Spinal cord (tissue), 10 donors: ENCODE data around the gene PLSCR3. TPM values are rescaled to one million over a fixed set of nuclear protein-coding genes. Genes with fewer than 3 reads are reported as not detected.
A peak's percentile ranks its signal among the peaks of the same experiment; 100 is the strongest.

Experiments
- DNase-seq, 6 donors: peaks; one replicate each; pipeline versions ENCODE4 v3.0.0 to v3.0.0-alpha.2; 2013 to 2015; ENCODE audit warnings: low spot score in 6 of 6, low read depth in 4 of 6
- H3K27ac ChIP-seq: one replicate; pipeline ENCODE4 v1.5.1; 2013; ENCODE audit warnings: low read depth, low read length, control low read depth
- H3K27me3 ChIP-seq: one replicate; pipeline ENCODE4 v1.6.1; 2013; ENCODE audit warnings: low read length; ENCODE audit not compliant: control insufficient read depth, insufficient read depth
- H3K36me3 ChIP-seq: one replicate; pipeline ENCODE4 v1.6.1; 2013; ENCODE audit warnings: low read length; ENCODE audit not compliant: control insufficient read depth, insufficient read depth
- H3K4me1 ChIP-seq: one replicate; pipeline ENCODE4 v1.6.1; 2013; ENCODE audit warnings: low read length; ENCODE audit not compliant: control insufficient read depth, insufficient read depth
- H3K4me3 ChIP-seq: one replicate; pipeline ENCODE4 v1.5.1; 2013; ENCODE audit warnings: low read depth, low read length, control low read depth
- H3K9me3 ChIP-seq: one replicate; pipeline ENCODE4 v1.6.1; 2013; ENCODE audit warnings: low read length; ENCODE audit not compliant: control insufficient read depth, insufficient read depth
- WGBS: methylation state at CpG from one replicate; pipeline ENCODE4 v1.1.5; 2013; ENCODE audit warnings: missing lambda C conversion rate; ENCODE audit not compliant: insufficient coverage; 5-methylcytosine and 5-hydroxymethylcytosine counted together
- polyA plus RNA-seq, 2 donors: library from polyadenylated mRNA; unstranded; fragments of 120-200 nt; gene quantifications; one replicate each; pipeline ENCODE4 v1.2.1, GENCODE V29; 2013; ENCODE audit not compliant: insufficient read length in 2 of 2
- total RNA-seq, 2 donors: library from RNA; depleted of rRNA in 1 of 2; stranded (reverse); fragments of 120-200 nt in 1 of 2; fragments of >200 nt in 1 of 2; gene quantifications; one replicate each; pipeline versions ENCODE4 v1.2.3 to v1.2.4, GENCODE V29; 2013 to 2014
- donor health status: healthy.

The PLSCR3 gene
- total and polyA plus RNA-seq, 4 donors: 8.0 to 38.8 (median 25.5) TPM

DNA sequence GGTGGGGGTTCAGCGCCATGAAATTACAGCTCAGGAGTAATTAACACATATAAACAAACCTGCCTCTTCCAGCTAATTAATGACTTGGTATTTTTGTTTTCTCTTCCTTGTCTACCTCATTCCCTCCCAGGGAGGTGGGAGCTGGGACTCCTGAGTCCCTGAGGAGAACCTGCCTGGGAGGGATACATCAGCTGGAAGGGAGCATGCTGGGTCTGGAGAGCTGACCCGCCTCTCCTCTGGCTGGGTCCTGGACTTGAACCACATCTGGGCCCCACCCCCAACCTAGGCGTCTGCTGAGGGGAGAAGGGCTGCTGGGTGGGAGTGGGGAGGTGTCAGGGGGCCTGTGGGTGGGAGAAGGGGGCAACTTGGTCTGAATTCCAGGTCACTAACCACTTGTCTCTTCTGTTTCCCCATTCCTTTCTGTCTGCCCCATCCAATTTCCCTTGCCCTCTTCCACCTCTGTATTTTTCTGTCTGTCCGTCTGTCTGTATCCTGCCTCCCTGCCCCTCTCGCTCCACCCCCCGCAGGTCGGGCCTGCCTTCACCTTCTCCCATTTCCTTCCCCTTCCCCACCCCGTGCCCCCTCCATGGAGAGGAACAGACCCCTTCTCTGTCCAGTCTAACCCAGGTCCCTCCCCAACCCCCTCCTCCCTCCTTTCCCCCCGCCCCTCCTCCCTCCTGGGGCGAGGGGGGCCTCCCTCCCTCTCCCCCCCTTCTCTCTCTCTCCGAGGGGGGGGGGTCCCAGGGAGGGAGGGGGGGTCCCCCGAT lies 13.3 kb upstream of the PLSCR3 start, which contains the start of gene NLGN2:
Gene NLGN2 (plus strand): TSS at position 361 of the 767 bp plus-strand sequence. CDS start 411 bp downstream, outside the sequence.
- 44% methylated on average over 4 of the region's 12 CpGs for whole genome bisulfite sequencing
- Histone ChIP-seq H3K4me1 (peaks cover 38% of the 10 kb centered on the region), H3K9me3 (no peaks in the 10 kb centered on the region), H3K27me3 (no peaks in the 10 kb centered on the region), H3K27ac (no peak within 1 kb of the TSS), H3K4me3 (peak within 1 kb of the TSS; percentile 18), H3K36me3 (peaks cover 41% of the 10 kb centered on the region)
- DNase-seq: no peak

DNA sequence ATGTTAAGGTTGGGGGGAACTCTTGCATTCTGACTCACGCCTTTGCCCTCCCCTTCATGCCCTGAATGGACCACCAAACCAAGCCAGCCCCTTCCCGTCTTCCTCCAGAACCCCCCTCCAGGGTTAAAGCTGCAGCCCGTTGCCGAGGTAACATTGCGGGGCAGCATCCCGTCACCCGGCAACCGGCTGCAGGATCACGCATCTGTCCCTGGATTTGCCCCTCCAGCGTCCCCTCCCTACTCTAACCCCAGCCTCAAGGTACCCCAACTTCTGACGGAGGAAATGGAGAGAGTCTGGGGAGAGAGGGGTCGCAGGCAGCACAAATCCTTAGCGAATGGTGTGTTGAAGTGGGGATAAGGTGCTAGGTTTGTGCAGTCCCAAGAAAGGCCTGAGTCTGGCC lies 12.8 kb upstream of the PLSCR3 start:
- H3K4me3 ChIP-seq: peak overlapping the region; percentile 18
- H3K36me3 ChIP-seq: peaks cover 41% of the 10 kb centered on the region
- peak in 1 of 6 donors; percentile 25 for DNase-seq
- H3K9me3 ChIP-seq: no peaks in the 10 kb centered on the region
- peaks cover 38% of the 10 kb centered on the region for H3K4me1 ChIP-seq
- 29% methylated on average over 6 of the region's 13 CpGs for WGBS
- H3K27me3 ChIP-seq: no peaks in the 10 kb centered on the region
- H3K27ac ChIP-seq: no peak overlapping the region

GRCh38 chr17:7406235-7406825 lies 12.0 kb upstream of the PLSCR3 start:
- 5% methylated on average over 3 of the region's 12 CpGs for WGBS
- DNase-seq: peak in 1 of 6 donors; percentile 28
- H3K4me3 ChIP-seq: peak overlapping the region; percentile 72
- H3K4me1 ChIP-seq: peaks cover 38% of the 10 kb centered on the region
- H3K27ac ChIP-seq: peak overlapping the region; percentile 94
- no peaks in the 10 kb centered on the region for H3K27me3 ChIP-seq
- H3K9me3 ChIP-seq: no peaks in the 10 kb centered on the region
- H3K36me3 ChIP-seq: peaks cover 38% of the 10 kb centered on the region

- DNase-seq: peak in 3 of 6 donors; percentile 53 to 87 (median 85)
- H3K36me3 ChIP-seq: peaks cover 30% of the 10 kb centered on the region
- WGBS: 2% methylated on average over 20 of the region's 38 CpGs
Measured at GRCh38 chr17:7405350-7406234, 11.3 kb upstream of the PLSCR3 start.

DNA sequence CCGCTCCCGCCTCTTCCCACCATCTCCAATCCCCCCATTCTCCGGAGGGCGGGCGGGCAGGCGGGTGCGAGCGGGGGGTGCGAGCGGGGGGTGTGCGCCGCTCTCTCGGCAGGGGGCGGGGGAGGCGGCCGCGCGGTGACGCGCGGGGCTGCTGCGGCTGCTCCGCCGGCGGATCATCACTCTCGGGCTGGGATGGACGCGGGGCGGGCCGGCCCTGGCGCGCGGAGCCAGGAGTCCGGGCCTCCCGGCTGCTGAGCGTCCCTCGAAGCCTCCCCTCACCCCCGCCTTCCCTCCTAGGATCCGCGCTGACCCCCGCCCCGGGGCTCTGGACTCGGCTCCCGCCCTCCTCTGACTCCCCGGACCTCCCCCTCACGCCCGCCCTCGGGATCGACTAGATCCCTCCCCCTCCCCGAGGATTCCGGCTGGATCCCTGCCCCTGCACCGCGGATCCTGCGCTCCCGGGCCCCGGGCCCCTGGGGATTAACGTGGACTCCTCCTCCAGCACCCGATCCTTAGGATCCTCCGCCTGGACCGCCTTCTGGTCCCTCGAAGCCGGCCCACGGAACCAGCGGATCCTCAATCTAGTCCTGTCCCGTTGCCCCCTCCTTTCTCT lies 10.5 kb upstream of the PLSCR3 start:
- 0% methylated on average over 58 of the region's 65 CpGs for WGBS
- no peak for DNase-seq
- H3K36me3 ChIP-seq: peaks cover 23% of the 10 kb centered on the region
- peak overlapping the region; percentile 94 for H3K27ac ChIP-seq
- no peaks in the 10 kb centered on the region for H3K27me3 ChIP-seq
- peaks cover 38% of the 10 kb centered on the region for H3K4me1 ChIP-seq
- H3K4me3 ChIP-seq: peak overlapping the region; percentile 72
- H3K9me3 ChIP-seq: no peaks in the 10 kb centered on the region

More at GRCh38 chr17:7405350-7406234, 11.3 kb upstream of the PLSCR3 start:
- Histone ChIP-seq H3K27me3 (no peaks in the 10 kb centered on the region), H3K4me3 (peak overlapping the region; percentile 72), H3K4me1 (peaks cover 38% of the 10 kb centered on the region), H3K27ac (peak overlapping the region; percentile 94), H3K9me3 (no peaks in the 10 kb centered on the region)

- peaks cover 16% of the 10 kb centered on the region for H3K36me3 ChIP-seq
- under 1% methylated on average over 43 of the region's 49 CpGs for WGBS
- H3K27me3 ChIP-seq: no peaks in the 10 kb centered on the region
- peaks cover 38% of the 10 kb centered on the region for H3K4me1 ChIP-seq
- peak; percentile 94 to 100 (median 99) for DNase-seq
- H3K4me3 ChIP-seq: peak within 1 kb of the TSS; percentile 72
- H3K9me3 ChIP-seq: no peaks in the 10 kb centered on the region
- peak within 1 kb of the TSS; percentile 94 for H3K27ac ChIP-seq
Measured at GRCh38 chr17:7403977-7404736, 9.8 kb upstream of the PLSCR3 start, which contains the start of gene TMEM256. Gene TMEM256, minus strand, starts transcription at chr17:7404097. Its CDS starts 13 bp downstream, at chr17:7404084.

- no peak for DNase-seq
- H3K4me1 ChIP-seq: peaks cover 38% of the 10 kb centered on the region
- peaks cover 11% of the 10 kb centered on the region for H3K36me3 ChIP-seq
- H3K27ac ChIP-seq: peak overlapping the region; percentile 94
- no peaks in the 10 kb centered on the region for H3K9me3 ChIP-seq
- WGBS: 2% methylated on average over 9 of the region's 13 CpGs
- no peaks in the 10 kb centered on the region for H3K27me3 ChIP-seq
- peak overlapping the region; percentile 72 for H3K4me3 ChIP-seq
Measured at GRCh38 chr17:7403727-7403976, 9.3 kb upstream of the PLSCR3 start.

DNA sequence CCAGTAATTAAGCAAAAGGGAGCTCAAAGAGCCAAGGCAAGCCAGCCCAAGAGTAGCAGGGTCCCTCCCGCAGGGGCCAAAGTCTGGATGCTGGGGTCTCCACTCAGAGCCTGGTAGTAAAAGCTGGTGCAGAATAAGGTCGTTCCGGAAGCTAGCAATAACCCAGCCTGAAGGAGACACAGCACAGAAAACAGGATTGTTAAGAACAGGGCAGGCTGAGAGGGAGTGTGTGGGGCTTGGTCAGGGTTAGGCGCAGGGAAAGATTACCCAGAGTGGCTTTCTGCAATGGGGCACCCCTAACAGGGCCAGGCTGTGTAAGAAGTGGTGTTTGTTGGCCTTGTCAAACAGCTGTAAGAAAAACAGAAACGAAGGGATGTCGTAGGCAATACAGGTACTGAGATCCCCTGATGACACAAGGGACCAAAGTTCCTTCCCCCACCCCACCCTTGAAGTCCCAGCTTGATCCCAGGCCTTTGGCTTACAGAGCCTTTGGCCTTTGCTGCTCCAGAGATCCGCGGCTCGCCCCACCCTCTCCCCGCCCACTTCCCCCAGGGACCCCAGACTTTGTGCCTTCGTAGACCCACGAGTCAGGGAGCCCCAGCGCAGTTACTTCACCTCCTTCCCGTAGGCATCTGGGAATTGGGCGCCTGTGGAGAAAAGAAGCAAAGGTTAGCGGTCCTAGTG lies 8.9 kb upstream of the PLSCR3 start:
- Histone ChIP-seq H3K4me3 (peak overlapping the region; percentile 72), H3K27me3 (no peaks in the 10 kb centered on the region), H3K9me3 (no peaks in the 10 kb centered on the region), H3K36me3 (peaks cover 8% of the 10 kb centered on the region), H3K4me1 (peaks cover 38% of the 10 kb centered on the region), H3K27ac (peak overlapping the region; percentile 94)
- WGBS: 9% methylated on average over 16 of the region's 16 CpGs
- DNase-seq: no peak
